Measurements from ENCODE around the gene IMMP2L. TPM values are rescaled to one million over a fixed set of nuclear protein-coding genes. Genes with fewer than 3 reads are reported as not detected.

IMMP2L gene
- total RNA-seq, 1 experiment from 2014 or later = 13.6 TPM

DNA sequence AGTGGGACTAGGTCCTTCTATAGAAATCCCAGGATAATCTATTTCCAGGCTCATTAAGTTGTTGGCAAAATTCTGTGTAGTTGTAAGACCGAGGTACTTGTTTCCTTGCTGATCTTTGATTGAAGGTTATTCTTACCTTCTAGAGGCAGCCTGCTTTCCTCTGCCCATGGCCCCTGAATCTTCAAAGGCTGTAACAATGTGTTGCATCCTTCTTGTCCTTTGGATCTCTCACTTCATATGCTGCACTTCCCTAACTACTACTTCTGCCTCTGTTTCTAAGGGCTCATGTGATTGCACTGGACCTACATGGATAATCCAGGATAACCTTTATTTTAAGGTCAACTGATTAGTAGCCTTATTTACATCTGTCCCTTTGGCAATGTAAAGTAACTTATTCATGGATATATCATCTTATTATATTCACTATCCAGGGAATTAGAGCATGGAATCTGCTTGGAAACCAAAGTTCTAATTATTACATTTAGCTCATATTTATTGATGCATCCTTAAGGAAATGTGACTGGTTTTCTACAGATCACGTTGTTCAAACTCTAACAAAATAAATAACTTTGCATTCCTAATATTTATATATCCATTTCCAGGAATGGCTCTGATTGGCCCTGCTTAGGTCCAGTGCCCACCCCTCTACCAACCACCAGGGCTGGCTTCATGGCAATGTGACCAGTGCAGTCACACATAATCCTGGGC lies 85.6 kb downstream of the IMMP2L start:
- ATAC-seq = no peak
- H3K4me3 Mint-ChIP-seq = no peak overlapping the region
- no peaks in the 10 kb centered on the region for H3K4me1 Mint-ChIP-seq
- TF ChIP-seq JUN (CRISPR knock-in tag; IDR thresholded peaks at IDR 0.05) = no peak
- H3K9me3 Mint-ChIP-seq = peaks cover 3% of the 10 kb centered on the region; the same call in 1 of the 2 replicates
- CTCF ChIA-PET = no interaction called here
- H3K27me3 Mint-ChIP-seq (ENCODE audit: low read depth) = no peaks in the 10 kb centered on the region
- no peak for DNase-seq (ENCODE audit: low spot score)
- H3K36me3 Mint-ChIP-seq = no peaks in the 10 kb centered on the region
- H3K27ac Mint-ChIP-seq = 0 out of 2 replicates have a peak overlapping the region, but pooled peaks have one; percentile 48
- POLR2A ChIA-PET = no interaction called here

DNA sequence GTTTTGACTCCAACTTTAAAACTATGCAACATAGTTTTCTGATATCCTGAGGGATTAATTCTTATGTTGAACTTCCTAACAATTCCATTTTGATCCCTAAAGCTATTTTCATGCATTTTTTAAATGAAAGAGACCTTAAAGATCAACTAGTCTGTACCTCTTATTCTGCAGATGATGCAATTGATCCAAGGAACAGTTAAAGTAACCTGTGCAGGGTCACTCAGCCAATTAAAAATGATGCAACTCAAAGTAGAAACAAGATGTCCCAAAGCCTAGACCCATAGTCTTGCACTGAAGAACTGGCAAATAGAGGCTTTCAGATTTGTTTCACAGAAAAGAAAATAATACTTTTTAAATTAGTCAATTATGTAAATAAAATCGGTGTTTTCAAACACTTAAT lies 86.3 kb downstream of the IMMP2L start:
- Mint-ChIP-seq H3K36me3 (peaks cover 3% of the 10 kb centered on the region), H3K4me3 (no peak overlapping the region), H3K27me3 (ENCODE audit: low read depth) (no peaks in the 10 kb centered on the region), H3K27ac (no peak overlapping the region), H3K4me1 (no peaks in the 10 kb centered on the region), H3K9me3 (peaks cover 7% of the 10 kb centered on the region)
- ChIA-PET POLR2A (no interaction called here), CTCF (no interaction called here)
- DNase-seq (ENCODE audit: low spot score) (no peak), ATAC-seq (no peak)
- TF ChIP-seq TEAD1 (CRISPR knock-in tag; IDR thresholded peaks at IDR 0.05) (no peak), JUN (CRISPR knock-in tag; IDR thresholded peaks at IDR 0.05) (no peak), RELA (CRISPR knock-in tag; IDR thresholded peaks at IDR 0.05; ENCODE audit: borderline replicate concordance) (no peak), CREB1 (CRISPR knock-in tag; IDR thresholded peaks at IDR 0.05) (no peak), NFE2L1 (CRISPR knock-in tag; IDR thresholded peaks at IDR 0.05) (no peak), GTF2I (CRISPR knock-in tag; conservative IDR thresholded peaks at IDR 0.05) (no peak), ZNF423 (CRISPR knock-in tag; IDR thresholded peaks at IDR 0.05) (no peak), ZNF138 (CRISPR knock-in tag; conservative IDR thresholded peaks at IDR 0.05) (no peak), TEAD4 (CRISPR knock-in tag; IDR thresholded peaks at IDR 0.05) (no peak), PRRX2 (CRISPR knock-in tag; IDR thresholded peaks at IDR 0.05) (no peak), MYBL2 (CRISPR knock-in tag; IDR thresholded peaks at IDR 0.05) (no peak), NFATC4 (CRISPR knock-in tag; IDR thresholded peaks at IDR 0.05) (no peak)
- TF ChIP-seq, protein P1, sequence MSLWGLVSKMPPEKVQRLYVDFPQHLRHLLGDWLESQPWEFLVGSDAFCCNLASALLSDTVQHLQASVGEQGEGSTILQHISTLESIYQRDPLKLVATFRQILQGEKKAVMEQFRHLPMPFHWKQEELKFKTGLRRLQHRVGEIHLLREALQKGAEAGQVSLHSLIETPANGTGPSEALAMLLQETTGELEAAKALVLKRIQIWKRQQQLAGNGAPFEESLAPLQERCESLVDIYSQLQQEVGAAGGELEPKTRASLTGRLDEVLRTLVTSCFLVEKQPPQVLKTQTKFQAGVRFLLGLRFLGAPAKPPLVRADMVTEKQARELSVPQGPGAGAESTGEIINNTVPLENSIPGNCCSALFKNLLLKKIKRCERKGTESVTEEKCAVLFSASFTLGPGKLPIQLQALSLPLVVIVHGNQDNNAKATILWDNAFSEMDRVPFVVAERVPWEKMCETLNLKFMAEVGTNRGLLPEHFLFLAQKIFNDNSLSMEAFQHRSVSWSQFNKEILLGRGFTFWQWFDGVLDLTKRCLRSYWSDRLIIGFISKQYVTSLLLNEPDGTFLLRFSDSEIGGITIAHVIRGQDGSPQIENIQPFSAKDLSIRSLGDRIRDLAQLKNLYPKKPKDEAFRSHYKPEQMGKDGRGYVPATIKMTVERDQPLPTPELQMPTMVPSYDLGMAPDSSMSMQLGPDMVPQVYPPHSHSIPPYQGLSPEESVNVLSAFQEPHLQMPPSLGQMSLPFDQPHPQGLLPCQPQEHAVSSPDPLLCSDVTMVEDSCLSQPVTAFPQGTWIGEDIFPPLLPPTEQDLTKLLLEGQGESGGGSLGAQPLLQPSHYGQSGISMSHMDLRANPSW (CRISPR knock-in tag; conservative IDR thresholded peaks at IDR 0.05; ENCODE audit: low read depth) = no peak
- TF ChIP-seq, protein P2, sequence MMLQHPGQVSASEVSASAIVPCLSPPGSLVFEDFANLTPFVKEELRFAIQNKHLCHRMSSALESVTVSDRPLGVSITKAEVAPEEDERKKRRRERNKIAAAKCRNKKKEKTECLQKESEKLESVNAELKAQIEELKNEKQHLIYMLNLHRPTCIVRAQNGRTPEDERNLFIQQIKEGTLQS (CRISPR knock-in tag; conservative IDR thresholded peaks at IDR 0.05) = no peak
- TF ChIP-seq, protein P3, sequence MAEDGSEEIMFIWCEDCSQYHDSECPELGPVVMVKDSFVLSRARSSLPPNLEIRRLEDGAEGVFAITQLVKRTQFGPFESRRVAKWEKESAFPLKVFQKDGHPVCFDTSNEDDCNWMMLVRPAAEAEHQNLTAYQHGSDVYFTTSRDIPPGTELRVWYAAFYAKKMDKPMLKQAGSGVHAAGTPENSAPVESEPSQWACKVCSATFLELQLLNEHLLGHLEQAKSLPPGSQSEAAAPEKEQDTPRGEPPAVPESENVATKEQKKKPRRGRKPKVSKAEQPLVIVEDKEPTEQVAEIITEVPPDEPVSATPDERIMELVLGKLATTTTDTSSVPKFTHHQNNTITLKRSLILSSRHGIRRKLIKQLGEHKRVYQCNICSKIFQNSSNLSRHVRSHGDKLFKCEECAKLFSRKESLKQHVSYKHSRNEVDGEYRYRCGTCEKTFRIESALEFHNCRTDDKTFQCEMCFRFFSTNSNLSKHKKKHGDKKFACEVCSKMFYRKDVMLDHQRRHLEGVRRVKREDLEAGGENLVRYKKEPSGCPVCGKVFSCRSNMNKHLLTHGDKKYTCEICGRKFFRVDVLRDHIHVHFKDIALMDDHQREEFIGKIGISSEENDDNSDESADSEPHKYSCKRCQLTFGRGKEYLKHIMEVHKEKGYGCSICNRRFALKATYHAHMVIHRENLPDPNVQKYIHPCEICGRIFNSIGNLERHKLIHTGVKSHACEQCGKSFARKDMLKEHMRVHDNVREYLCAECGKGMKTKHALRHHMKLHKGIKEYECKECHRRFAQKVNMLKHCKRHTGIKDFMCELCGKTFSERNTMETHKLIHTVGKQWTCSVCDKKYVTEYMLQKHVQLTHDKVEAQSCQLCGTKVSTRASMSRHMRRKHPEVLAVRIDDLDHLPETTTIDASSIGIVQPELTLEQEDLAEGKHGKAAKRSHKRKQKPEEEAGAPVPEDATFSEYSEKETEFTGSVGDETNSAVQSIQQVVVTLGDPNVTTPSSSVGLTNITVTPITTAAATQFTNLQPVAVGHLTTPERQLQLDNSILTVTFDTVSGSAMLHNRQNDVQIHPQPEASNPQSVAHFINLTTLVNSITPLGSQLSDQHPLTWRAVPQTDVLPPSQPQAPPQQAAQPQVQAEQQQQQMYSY (CRISPR knock-in tag; IDR thresholded peaks at IDR 0.05) = no peak
- TF ChIP-seq, protein P4, sequence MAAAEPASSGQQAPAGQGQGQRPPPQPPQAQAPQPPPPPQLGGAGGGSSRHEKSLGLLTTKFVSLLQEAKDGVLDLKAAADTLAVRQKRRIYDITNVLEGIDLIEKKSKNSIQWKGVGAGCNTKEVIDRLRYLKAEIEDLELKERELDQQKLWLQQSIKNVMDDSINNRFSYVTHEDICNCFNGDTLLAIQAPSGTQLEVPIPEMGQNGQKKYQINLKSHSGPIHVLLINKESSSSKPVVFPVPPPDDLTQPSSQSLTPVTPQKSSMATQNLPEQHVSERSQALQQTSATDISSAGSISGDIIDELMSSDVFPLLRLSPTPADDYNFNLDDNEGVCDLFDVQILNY (CRISPR knock-in tag; IDR thresholded peaks at IDR 0.05) = no peak

DNA sequence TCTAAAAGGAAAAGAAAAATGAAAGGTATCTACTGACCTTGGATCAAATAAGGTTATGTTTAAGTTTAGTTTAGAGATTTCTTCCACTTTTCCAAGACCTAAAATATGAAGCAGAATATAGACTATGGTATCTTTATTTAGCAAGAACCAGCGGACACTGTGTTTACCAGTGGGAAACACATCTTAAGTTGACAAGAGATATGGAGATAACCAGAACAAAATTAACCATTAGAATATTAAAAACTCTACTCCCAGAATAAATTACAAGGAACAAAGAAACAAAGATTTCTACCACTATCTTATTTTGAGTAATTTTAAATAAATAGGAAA lies 86.9 kb downstream of the IMMP2L start:
- no peak for ATAC-seq
- TF ChIP-seq MXD4 (CRISPR knock-in tag; IDR thresholded peaks at IDR 0.05; ENCODE audit: borderline replicate concordance) = no peak
- TF ChIP-seq, protein P5, sequence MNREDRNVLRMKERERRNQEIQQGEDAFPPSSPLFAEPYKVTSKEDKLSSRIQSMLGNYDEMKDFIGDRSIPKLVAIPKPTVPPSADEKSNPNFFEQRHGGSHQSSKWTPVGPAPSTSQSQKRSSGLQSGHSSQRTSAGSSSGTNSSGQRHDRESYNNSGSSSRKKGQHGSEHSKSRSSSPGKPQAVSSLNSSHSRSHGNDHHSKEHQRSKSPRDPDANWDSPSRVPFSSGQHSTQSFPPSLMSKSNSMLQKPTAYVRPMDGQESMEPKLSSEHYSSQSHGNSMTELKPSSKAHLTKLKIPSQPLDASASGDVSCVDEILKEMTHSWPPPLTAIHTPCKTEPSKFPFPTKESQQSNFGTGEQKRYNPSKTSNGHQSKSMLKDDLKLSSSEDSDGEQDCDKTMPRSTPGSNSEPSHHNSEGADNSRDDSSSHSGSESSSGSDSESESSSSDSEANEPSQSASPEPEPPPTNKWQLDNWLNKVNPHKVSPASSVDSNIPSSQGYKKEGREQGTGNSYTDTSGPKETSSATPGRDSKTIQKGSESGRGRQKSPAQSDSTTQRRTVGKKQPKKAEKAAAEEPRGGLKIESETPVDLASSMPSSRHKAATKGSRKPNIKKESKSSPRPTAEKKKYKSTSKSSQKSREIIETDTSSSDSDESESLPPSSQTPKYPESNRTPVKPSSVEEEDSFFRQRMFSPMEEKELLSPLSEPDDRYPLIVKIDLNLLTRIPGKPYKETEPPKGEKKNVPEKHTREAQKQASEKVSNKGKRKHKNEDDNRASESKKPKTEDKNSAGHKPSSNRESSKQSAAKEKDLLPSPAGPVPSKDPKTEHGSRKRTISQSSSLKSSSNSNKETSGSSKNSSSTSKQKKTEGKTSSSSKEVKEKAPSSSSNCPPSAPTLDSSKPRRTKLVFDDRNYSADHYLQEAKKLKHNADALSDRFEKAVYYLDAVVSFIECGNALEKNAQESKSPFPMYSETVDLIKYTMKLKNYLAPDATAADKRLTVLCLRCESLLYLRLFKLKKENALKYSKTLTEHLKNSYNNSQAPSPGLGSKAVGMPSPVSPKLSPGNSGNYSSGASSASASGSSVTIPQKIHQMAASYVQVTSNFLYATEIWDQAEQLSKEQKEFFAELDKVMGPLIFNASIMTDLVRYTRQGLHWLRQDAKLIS (CRISPR knock-in tag; IDR thresholded peaks at IDR 0.05; ENCODE audit: borderline replicate concordance) = no peak
- TF ChIP-seq TEAD4 (CRISPR knock-in tag; IDR thresholded peaks at IDR 0.05) = no peak
- TF ChIP-seq, protein P6, sequence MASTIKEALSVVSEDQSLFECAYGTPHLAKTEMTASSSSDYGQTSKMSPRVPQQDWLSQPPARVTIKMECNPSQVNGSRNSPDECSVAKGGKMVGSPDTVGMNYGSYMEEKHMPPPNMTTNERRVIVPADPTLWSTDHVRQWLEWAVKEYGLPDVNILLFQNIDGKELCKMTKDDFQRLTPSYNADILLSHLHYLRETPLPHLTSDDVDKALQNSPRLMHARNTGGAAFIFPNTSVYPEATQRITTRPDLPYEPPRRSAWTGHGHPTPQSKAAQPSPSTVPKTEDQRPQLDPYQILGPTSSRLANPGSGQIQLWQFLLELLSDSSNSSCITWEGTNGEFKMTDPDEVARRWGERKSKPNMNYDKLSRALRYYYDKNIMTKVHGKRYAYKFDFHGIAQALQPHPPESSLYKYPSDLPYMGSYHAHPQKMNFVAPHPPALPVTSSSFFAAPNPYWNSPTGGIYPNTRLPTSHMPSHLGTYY (CRISPR knock-in tag; IDR thresholded peaks at IDR 0.05) = no peak

More for the DNA sequence above, 86.9 kb downstream of the IMMP2L start:
- no peak for DNase-seq (ENCODE audit: low spot score)
- Mint-ChIP-seq H3K27me3 (ENCODE audit: low read depth) (no peaks in the 10 kb centered on the region), H3K4me1 (no peaks in the 10 kb centered on the region), H3K4me3 (no peak overlapping the region), H3K27ac (no peak overlapping the region), H3K36me3 (peaks cover 4% of the 10 kb centered on the region), H3K9me3 (peaks cover 10% of the 10 kb centered on the region)
- POLR2A ChIA-PET = interaction anchor here (0.7 kb wide), 1 partner anchor 1965 kb away, joined by 3 read pairs; no protein-coding TSS in a partner anchor
- CTCF ChIA-PET = no interaction called here

Measured in WTC11 (cell line).